Mammary epithelial cell (primary cell): Measurements from ENCODE around the gene TCN1.

Source experiments
- CTCF ChIP-seq, 2 donors: IDR thresholded peaks in 1 of 2; conservative IDR thresholded peaks in 1 of 2; 2 replicates each; pipeline ENCODE4 v1.5.1; 2011 to 2012; ENCODE audit warnings: inconsistent platforms in 2 of 2, low read length in 2 of 2, mild to moderate bottlenecking in 2 of 2, control low read depth in 1 of 2, low read depth in 1 of 2; ENCODE audit not compliant: insufficient read depth in 1 of 2; ENCODE audit errors: extremely low read depth in 1 of 2
- EZH2 ChIP-seq: IDR thresholded peaks from 2 replicates; pipeline ENCODE4 v1.6.1; 2012; ENCODE audit warnings: low read length, inconsistent platforms, borderline replicate concordance

- no peak for TF ChIP-seq CTCF (conservative IDR thresholded peaks at IDR 0.05 in 1 of 2, IDR thresholded peaks at IDR 0.05 in 1 of 2; ENCODE audit: extremely low read depth in 1 of 2, insufficient read depth in 1 of 2, low read depth in 1 of 2, low read length in 2 of 2)
- no peak for TF ChIP-seq EZH2
These were observed 52.3 kb downstream of the TCN1 start for GRCh38 chr11:59814021-59814420.
